HG02973 (cell line): ENCODE measurements around the gene RDM1.
"Not testable (repeated sequence)": the region's sequence is repeated elsewhere in the genome, so short reads cannot be mapped to it uniquely, and the experiment has no call there.

Experiments used
- ATAC-seq: cut with Tn5 transposase; IDR thresholded peaks from one replicate; pipeline ENCODE4 v1.9.1; 2021; ENCODE audit warnings: moderate library complexity; ENCODE audit not compliant: unreplicated experiment

Gene RDM1

GRCh38 chr17:35930211-35931065 lies at the start of gene RDM1:
Gene RDM1, minus strand, starts transcription at chr17:35930773. Its CDS starts 46 bp downstream, at chr17:35930727.
- ATAC-seq = peak; percentile 67

GRCh38 chr17:35978346-35978745 lies 47.8 kb upstream of the RDM1 start:
- ATAC-seq = no peak

- ATAC-seq = no peak
These were observed 46.9 kb upstream of the RDM1 start for GRCh38 chr17:35977509-35977908.

GRCh38 chr17:35973333-35974260 lies 43.0 kb upstream of the RDM1 start:
- no peak for ATAC-seq

- ATAC-seq = no peak
These were observed 42.4 kb upstream of the RDM1 start for GRCh38 chr17:35972945-35973332.

- no peak for ATAC-seq
These were observed 42.0 kb upstream of the RDM1 start for GRCh38 chr17:35972535-35972934.

GRCh38 chr17:35972066-35972465 lies 41.5 kb upstream of the RDM1 start:
- no peak for ATAC-seq

GRCh38 chr17:35969558-35970380 lies 39.2 kb upstream of the RDM1 start:
- no peak for ATAC-seq

GRCh38 chr17:35968520-35969054 lies 38.0 kb upstream of the RDM1 start:
- ATAC-seq = no peak

GRCh38 chr17:35965272-35965671 lies 34.7 kb upstream of the RDM1 start:
- no peak for ATAC-seq

GRCh38 chr17:35963663-35964062 lies 33.1 kb upstream of the RDM1 start:
- ATAC-seq = no peak

- no peak for ATAC-seq
These were observed 23.1 kb upstream of the RDM1 start for GRCh38 chr17:35953720-35954119.

GRCh38 chr17:35949401-35949800 lies 18.8 kb upstream of the RDM1 start:
- no peak for ATAC-seq

GRCh38 chr17:35948092-35948491 lies 17.5 kb upstream of the RDM1 start:
- ATAC-seq = no peak

- no peak for ATAC-seq
These were observed 16.6 kb upstream of the RDM1 start for GRCh38 chr17:35947156-35947585.

- no peak for ATAC-seq
These were observed 13.6 kb upstream of the RDM1 start for GRCh38 chr17:35944151-35944550.

GRCh38 chr17:35943537-35943936 lies 13.0 kb upstream of the RDM1 start, which contains the start of gene LYZL6:
Gene LYZL6, minus strand, starts transcription at chr17:35943713. Its CDS starts 4,357 bp downstream, at chr17:35939356.
- ATAC-seq = no peak

GRCh38 chr17:35942588-35943186 lies 12.1 kb upstream of the RDM1 start:
- ATAC-seq = no peak

GRCh38 chr17:35938492-35938891 lies 7.9 kb upstream of the RDM1 start:
- not testable (repeated sequence) for ATAC-seq

- no peak for ATAC-seq
These were observed 5.5 kb upstream of the RDM1 start for GRCh38 chr17:35936063-35936462.
